SK-N-MC (cell line): ENCODE results near the gene ADARB2.
"Not testable (repeated sequence)": the region's sequence is repeated elsewhere in the genome, so short reads cannot be mapped to it uniquely, and the experiment has no call there.

ENCODE experiments used
- DNase-seq: peaks from one replicate; pipeline ENCODE4 v3.0.0-alpha.2; 2011; ENCODE audit warnings: low read depth, low spot score
- H3K27ac ChIP-seq: fragments of 200-600 bp; sonication (generic); 2 replicates; pipeline ENCODE4 v1.5.1; 2016; ENCODE audit warnings: mixed run types
- H3K36me3 ChIP-seq: fragments of 200-600 bp; sonication (generic); 2 replicates; pipeline ENCODE4 v1.6.1; 2017; ENCODE audit warnings: antibody characterized with exemption, low read length, mixed read lengths; ENCODE audit not compliant: insufficient read depth
- H3K4me3 ChIP-seq: fragments of 200-600 bp; sonication (generic); 2 replicates; pipeline ENCODE4 v1.5.1; 2016
- H3K9ac ChIP-seq: fragments of 200-600 bp; sonication (generic); 2 replicates; pipeline ENCODE4 v1.8.0; 2017; ENCODE audit warnings: mixed run types, mixed read lengths; ENCODE audit not compliant: insufficient read length
- H3K9me3 ChIP-seq: fragments of 200-600 bp; sonication (generic); 2 replicates; pipeline ENCODE4 v1.6.1; 2017; ENCODE audit warnings: low read depth, mild to moderate bottlenecking, antibody characterized with exemption, low read length, moderate library complexity, mixed read lengths
- EZH2 ChIP-seq: fragments of 200-600 bp; sonication (generic); IDR thresholded peaks from one replicate; pipeline ENCODE4 v1.6.1; 2017; ENCODE audit warnings: antibody characterized with exemption
- FOXP2 ChIP-seq: optimal IDR thresholded peaks from 2 replicates; pipeline ENCODE3; 2011; ENCODE audit warnings: mild to moderate bottlenecking, moderate library complexity; ENCODE audit not compliant: insufficient read depth; ENCODE audit errors: extremely low read length, control extremely low read depth
- POLR2AphosphoS5 ChIP-seq: IDR thresholded peaks from 2 replicates; pipeline ENCODE4 v1.6.1; 2012; ENCODE audit warnings: mild to moderate bottlenecking, low read depth, low read length, borderline replicate concordance

ADARB2 gene

DNA sequence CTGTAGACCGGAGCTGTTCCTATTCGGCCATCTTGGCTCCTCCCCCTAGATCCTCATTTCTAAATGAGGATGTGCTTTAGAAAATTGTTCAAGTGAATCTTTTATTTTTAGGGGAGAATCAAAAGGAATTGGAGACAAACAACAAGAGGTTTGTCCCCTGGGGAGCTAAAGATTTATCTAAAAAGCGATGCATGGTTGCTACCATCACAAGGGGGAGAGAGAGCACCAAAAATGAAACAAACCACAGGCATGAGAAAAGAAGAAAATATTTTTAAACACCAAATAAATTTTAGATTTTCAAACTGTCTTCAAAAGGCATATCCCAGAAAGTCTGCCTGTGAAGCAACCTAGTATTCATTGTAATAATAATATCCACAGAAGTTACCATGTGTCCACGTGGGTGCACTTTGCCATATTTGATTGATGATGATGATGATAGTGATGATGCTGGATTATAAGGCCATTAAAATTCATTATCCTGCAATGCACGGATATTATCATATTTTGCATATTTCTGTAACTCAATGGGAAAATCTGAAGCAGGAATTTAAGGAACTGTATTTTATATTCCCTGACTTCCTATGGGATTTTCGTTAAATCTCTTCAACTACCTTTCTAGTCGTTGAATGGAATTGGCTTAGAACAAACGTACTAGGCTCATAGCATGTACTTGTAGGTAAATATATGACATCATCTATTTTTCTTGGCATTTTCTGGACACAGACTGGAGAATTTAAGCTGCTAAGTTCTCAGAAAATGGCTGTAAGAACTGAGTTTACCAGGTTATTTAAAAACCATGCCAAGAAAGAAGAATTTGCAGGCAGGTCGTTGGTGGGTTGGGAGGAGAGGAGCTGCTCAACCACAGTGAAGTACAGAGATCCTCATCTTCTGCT lies 509.6 kb downstream of the ADARB2 start:
- no peaks in the 10 kb centered on the region for H3K36me3 ChIP-seq
- TF ChIP-seq EZH2: no peak
- no peak for TF ChIP-seq POLR2AphosphoS5
- no peak for TF ChIP-seq FOXP2
- DNase-seq: no peak
- H3K4me3 ChIP-seq: no peak overlapping the region
- no peak overlapping the region for H3K9ac ChIP-seq
- no peak overlapping the region for H3K27ac ChIP-seq
- H3K9me3 ChIP-seq: no peaks in the 10 kb centered on the region

DNA sequence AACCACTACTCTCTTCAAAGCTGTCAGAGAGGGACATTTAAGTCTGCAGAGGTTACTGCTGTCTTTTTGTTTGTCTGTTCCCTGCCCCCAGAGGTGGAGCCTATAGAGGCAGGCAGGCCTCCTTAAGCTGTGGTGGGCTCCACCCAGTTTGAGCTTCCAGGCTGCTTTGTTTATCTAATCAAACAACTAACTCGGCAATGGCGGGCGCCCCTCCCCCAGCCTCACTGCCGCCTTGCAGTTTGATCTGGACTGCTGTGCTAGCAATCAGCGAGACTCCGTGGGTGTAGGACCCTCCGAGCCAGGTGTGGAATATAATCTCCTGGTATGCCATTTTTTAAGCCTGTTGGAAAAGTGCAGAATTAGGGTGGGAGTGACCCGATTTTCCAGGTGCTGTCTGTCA lies 510.4 kb downstream of the ADARB2 start:
- not testable (repeated sequence) for H3K4me3 ChIP-seq, DNase-seq, H3K9ac ChIP-seq, H3K27ac ChIP-seq, H3K36me3 ChIP-seq, H3K9me3 ChIP-seq

DNA sequence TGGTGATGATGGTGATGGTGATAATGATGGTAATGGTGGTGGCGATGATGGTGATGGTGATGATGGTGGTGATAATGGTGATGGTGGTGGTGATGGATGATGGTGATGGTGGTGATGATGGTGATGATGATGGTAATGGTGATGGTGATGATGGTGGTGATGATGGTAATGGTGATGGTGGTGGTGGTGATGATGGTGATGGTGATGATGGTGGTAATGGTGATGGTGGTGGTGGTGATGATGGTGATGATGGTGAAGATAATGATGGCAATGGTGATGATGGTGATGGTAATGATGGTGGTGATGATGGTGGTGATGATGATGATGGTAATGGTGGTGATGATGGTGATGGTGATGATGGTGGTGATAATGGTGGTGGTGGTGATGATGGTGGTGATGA lies 517.5 kb downstream of the ADARB2 start:
- not testable (repeated sequence) for H3K4me3 ChIP-seq, H3K9ac ChIP-seq, H3K36me3 ChIP-seq, H3K9me3 ChIP-seq, H3K27ac ChIP-seq, DNase-seq

DNA sequence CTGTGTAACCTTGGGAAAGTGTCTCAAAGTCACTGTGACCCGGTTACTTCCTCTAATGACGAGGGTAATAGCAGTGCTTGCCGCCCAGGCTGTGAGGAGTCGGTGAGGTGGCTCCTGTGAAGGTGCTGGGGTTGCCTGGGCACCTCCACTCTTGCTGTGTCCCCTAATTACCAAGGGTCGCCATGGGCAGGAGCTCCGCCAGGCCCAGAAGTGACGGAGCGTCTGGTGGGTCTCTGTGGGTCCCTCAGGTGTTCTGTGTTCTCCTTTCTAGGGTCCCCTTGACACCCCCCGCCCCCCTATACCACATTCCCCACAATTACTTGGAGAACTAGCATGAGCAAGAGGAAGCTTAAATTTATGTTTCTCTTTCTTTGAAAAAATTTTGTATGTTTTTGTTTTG lies 519.7 kb downstream of the ADARB2 start:
- Histone ChIP-seq H3K9me3 (no peaks in the 10 kb centered on the region), H3K9ac (no peak overlapping the region), H3K4me3 (no peak overlapping the region), H3K36me3 (no peaks in the 10 kb centered on the region), H3K27ac (no peak overlapping the region)
- TF ChIP-seq EZH2 (no peak), POLR2AphosphoS5 (no peak), FOXP2 (no peak)
- no peak for DNase-seq

DNA sequence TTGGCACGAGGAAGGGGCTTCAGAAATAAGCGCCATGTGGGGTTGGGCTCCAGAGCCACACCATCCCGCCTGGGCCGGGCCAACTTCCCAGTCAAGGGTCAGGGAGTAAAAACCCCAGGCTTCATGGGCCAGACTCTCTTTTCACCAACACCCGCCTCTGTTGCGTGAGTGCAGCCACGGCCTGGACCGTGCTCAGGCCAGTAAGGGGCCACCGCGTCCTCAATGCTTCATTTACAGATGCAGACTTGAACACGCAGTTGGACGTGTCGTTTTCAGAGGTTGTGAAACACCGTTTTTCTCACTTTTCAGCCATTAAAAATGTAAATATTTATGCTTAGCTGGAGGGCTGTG lies 520.1 kb downstream of the ADARB2 start:
- H3K9ac ChIP-seq: no peak overlapping the region
- TF ChIP-seq FOXP2 (no peak), EZH2 (no peak), POLR2AphosphoS5 (no peak)
- no peak for DNase-seq

DNA sequence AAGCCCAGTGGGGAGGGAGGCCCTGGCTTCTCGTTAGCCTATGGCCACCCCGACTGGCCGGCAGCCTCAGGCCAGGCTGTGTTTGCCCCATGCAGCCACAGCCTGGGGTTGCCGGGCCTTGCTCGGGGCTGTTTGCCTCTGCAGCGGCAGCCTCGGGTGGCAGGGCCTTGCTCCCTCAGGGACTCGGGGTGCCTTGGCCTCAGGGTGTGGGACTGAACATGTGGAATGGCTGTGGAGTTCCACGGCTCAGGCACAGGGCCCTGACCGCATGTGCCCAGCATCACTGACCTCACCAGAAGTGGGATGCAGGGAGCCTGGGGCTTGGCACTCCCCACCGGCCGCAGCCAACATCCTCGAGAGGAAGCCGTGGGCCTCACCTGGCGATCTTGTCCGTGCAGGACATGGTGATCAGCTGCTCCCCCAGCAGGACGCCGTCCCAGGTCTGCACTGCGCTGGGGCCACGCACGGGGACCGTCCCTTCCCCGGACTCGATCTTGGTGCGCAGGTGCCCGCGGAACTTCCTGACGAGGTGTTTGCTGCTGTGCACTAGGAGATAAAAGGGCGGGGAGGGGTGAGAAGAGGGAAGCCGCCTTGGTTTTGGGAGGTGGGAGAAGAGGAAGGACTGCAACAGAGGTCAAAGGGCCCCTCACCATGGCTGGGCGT lies 520.6 kb downstream of the ADARB2 start:
- Histone ChIP-seq H3K36me3 (no peaks in the 10 kb centered on the region), H3K4me3 (no peak overlapping the region), H3K27ac (no peak overlapping the region), H3K9ac (no peak overlapping the region), H3K9me3 (no peaks in the 10 kb centered on the region)
- no peak for TF ChIP-seq EZH2
- no peak for TF ChIP-seq FOXP2
- no peak for TF ChIP-seq POLR2AphosphoS5
- no peak for DNase-seq

More for the DNA sequence above, 520.1 kb downstream of the ADARB2 start:
- Histone ChIP-seq H3K36me3 (no peaks in the 10 kb centered on the region), H3K27ac (no peak overlapping the region), H3K9me3 (no peaks in the 10 kb centered on the region), H3K4me3 (no peak overlapping the region)

DNA sequence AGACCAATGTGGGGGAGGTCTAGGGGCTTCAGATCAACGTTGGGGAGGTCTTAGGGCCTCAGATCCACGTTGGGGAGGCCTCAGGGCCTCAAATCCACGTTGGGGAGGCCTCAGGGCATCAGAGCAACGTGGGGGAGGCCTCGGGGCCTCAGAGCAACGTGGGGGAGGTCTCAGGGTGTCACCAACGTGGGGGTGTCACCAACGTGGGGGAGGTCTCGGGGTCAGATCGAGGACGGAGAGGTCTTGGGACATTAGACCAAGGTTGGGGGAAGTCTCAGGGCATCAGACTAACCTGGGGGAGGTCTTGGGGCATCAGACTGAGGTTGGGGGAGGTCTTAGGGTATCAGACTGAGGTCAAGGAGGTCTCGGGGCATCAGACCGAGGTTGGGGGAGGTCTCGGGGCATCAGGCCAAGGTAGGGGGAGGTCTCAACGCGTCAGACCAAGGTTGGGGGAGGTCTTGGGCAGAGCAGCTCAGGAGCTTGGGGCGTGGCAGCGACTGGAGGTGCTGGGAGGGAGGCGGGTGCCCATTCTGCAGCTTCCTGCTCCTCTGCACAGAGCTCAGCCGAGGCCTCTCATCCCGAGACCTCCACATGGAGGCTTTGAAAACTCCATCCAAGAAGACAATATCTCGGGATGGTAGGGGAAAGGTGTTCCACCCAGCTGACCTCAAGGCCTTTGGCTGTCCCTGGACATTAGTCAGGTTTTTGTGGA lies 521.3 kb downstream of the ADARB2 start:
- no peaks in the 10 kb centered on the region for H3K36me3 ChIP-seq
- H3K9me3 ChIP-seq: no peaks in the 10 kb centered on the region
- no peak overlapping the region for H3K9ac ChIP-seq
- no peak for DNase-seq
- no peak overlapping the region for H3K27ac ChIP-seq
- TF ChIP-seq FOXP2: no peak
- no peak for TF ChIP-seq EZH2
- no peak for TF ChIP-seq POLR2AphosphoS5
- no peak overlapping the region for H3K4me3 ChIP-seq

DNA sequence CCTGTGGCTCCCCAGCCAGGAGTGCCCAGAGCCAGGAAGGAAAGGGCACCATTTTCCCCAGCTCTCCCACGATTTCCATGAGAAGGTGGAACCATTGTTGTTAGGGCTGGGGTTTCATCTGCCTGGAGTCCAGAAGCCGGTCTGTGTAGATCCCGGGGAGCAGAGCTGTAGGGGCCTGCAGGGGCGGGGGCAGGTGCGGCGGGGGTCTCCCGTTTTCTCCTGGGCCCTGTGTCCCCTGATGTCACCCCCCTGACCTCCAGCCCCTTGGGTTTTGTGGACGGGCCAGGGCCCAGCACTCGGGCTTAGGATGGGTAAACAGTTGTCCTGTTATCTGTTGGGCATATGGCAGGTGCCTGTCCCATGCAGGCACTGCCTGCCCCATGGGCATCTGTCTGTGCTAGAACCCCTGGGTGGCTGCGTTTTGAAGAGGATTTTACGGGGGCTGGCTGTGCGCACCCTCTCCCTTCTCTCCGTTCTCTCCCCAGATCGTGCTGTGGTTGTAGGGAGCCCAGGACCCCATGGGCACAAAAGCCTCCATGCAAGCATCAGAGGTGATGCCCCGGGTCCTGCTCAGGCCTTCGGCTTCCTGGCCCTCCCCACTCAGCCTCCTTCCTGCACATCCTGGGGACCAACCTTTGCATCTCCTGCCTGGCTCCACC lies 522.3 kb downstream of the ADARB2 start:
- Histone ChIP-seq H3K4me3 (no peak overlapping the region), H3K9me3 (no peaks in the 10 kb centered on the region), H3K36me3 (no peaks in the 10 kb centered on the region), H3K27ac (no peak overlapping the region), H3K9ac (no peak overlapping the region)
- no peak for TF ChIP-seq EZH2
- no peak for TF ChIP-seq POLR2AphosphoS5
- no peak for TF ChIP-seq FOXP2
- DNase-seq: no peak
